Measurements from ENCODE around the gene UPB1. TPM values are rescaled to one million over a fixed set of nuclear protein-coding genes. Genes with fewer than 3 reads are reported as not detected.

The UPB1 gene
- total and polyA plus RNA-seq, 12 donors: 0.32 to 3.7 (median 1.0) TPM

DNA sequence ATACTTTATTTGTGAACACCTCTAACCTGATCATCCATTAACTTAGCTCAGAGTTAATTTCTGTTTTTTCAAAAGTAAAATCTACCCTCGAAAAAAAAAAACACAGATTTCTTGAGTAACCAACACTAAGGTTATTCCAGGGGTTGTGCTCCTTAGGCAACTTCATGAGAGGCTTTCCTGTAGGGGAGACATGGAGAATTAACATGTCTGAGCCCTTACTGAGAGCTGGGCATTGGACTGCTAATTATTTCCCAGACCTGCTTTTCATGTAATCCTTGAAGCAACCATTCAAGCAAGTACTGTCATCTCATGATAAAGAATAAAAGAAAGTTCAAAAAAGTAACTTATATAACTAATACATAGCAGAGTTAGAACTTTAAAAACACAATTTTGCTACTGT lies 13.5 kb upstream of the UPB1 start:
- DNase-seq (no peak), ATAC-seq (no peak)
- H3K27me3 ChIP-seq: no peaks in the 10 kb centered on the region
- no peak for TF ChIP-seq CTCF (IDR thresholded peaks at IDR 0.05)
- no peaks in the 10 kb centered on the region for H3K9me3 ChIP-seq
- H3K27ac ChIP-seq: no peak overlapping the region
- intact Hi-C loops (cut with DNase I): loop anchor here in 3 of 10 donors (5.0 to 10.0 kb wide), 3 partner anchors 47 to 59 kb away; partner anchors contain the start of gene ADORA2A (in 1 of the 3)
- WGBS, 2 donors: 71 to 84% methylated on average over 1 of the region's 1 CpG
- H3K4me3 ChIP-seq: no peak overlapping the region
- no peaks in the 10 kb centered on the region for H3K36me3 ChIP-seq
- peaks cover 0 to 48% (median 13%) of the 10 kb centered on the region in 9 donors for H3K4me1 ChIP-seq

DNA sequence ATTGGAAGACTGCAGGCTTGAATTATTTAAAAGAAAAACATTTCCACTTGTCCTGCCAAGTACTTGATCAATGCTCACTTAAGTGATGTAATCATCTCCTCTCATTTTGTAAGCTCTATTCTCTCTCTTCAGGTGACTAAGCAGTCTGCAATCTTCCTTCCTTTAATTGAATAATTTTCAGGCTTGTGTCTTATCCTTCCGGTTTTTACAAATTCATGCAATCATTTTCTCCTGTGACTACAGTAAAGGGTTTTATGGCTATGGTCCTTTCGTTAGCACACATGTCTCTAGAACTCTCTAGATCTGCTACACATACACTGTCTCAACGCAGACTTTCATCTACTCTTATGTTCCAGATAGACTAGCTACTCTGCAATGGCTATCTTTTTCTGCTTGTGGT lies 12.6 kb upstream of the UPB1 start:
- Histone ChIP-seq H3K27ac (peak overlapping the region in 1 of 10 donors; percentile 64), H3K4me1 (peaks cover 0 to 53% (median 13%) of the 10 kb centered on the region in 9 donors), H3K4me3 (no peak overlapping the region), H3K36me3 (no peaks in the 10 kb centered on the region), H3K9me3 (no peaks in the 10 kb centered on the region), H3K27me3 (no peaks in the 10 kb centered on the region)
- 48 to 66% methylated on average over 3 of the region's 3 CpGs for WGBS, 2 donors
- ATAC-seq: peak in 1 of 8 donors; percentile 56
- intact Hi-C loops (cut with DNase I): loop anchor here in 3 of 10 donors (5.0 to 10.0 kb wide), 3 partner anchors 48 to 60 kb away; partner anchors contain the start of gene ADORA2A (in 1 of the 3)
- DNase-seq: no peak
- TF ChIP-seq CTCF (IDR thresholded peaks at IDR 0.05): no peak

GRCh38 chr22:24482998-24483397 lies 12.1 kb upstream of the UPB1 start:
- Histone ChIP-seq H3K9me3 (no peaks in the 10 kb centered on the region), H3K27ac (peak overlapping the region in 1 of 10 donors; percentile 64), H3K4me3 (no peak overlapping the region), H3K36me3 (no peaks in the 10 kb centered on the region), H3K4me1 (peaks cover 0 to 53% (median 13%) of the 10 kb centered on the region in 9 donors), H3K27me3 (no peaks in the 10 kb centered on the region)
- 75 to 79% methylated on average over 2 of the region's 2 CpGs for WGBS, 2 donors
- no peak for DNase-seq
- TF ChIP-seq CTCF (IDR thresholded peaks at IDR 0.05): no peak
- intact Hi-C loops (cut with DNase I): loop anchor here in 3 of 10 donors (5.0 to 10.0 kb wide), 3 partner anchors 48 to 61 kb away; partner anchors contain the start of gene ADORA2A (in 1 of the 3)
- ATAC-seq: no peak

DNA sequence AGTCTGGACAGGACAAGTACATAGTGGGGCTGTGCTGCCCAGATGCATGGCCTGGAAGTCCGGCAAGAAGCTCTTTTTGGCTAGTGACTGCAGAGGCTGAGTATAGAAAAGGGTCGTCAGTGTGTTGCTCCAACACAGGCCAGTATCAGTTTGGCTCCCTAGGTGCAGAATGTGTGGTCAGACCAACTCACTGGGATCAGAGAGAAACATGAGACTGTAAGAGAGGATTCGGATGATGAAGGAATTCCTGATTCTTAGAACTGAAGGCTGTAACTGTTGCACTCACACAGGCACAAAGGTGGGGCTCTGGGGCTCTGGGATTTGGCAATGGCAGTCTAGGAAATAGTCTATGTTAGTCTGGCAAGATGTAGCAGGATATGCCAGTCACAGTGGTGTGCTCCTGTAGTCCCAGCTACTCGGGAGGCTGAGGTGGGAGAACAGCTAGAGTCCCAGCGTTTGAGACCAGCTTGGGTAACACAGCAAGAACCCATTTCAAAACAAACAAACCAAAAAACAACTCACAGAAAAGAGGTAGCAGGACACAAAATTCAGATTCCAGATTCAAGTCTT lies 11.1 kb upstream of the UPB1 start:
- Histone ChIP-seq H3K36me3 (no peaks in the 10 kb centered on the region), H3K27me3 (no peaks in the 10 kb centered on the region), H3K4me3 (no peak overlapping the region), H3K9me3 (no peaks in the 10 kb centered on the region), H3K4me1 (peaks cover 0 to 53% (median 13%) of the 10 kb centered on the region in 9 donors), H3K27ac (no peak overlapping the region)
- ATAC-seq (peak in 1 of 8 donors; percentile 25), DNase-seq (no peak)
- 60 to 77% methylated on average over 5 of the region's 5 CpGs for WGBS, 2 donors
- intact Hi-C loops (cut with DNase I): loop anchor here in 3 of 10 donors (5.0 to 10.0 kb wide), 3 partner anchors 49 to 62 kb away; partner anchors contain the start of gene ADORA2A (in 1 of the 3)
- TF ChIP-seq CTCF (IDR thresholded peaks at IDR 0.05): no peak

Measured in heart right ventricle (tissue), 16 donors.